GM19372 (cell line): Measurements from ENCODE around the gene THOC2.
"Not testable (repeated sequence)": the region's sequence is repeated elsewhere in the genome, so short reads cannot be mapped to it uniquely, and the experiment has no call there.

Experiments
- ATAC-seq: cut with Tn5 transposase; IDR thresholded peaks from one replicate; pipeline ENCODE4 v1.9.1; 2021; ENCODE audit warnings: mild to moderate bottlenecking, low read depth, moderate library complexity; ENCODE audit not compliant: unreplicated experiment

THOC2 gene

GRCh38 chrX:123675154-123675553, 57.7 kb downstream of the THOC2 start:
- no peak for ATAC-seq

DNA sequence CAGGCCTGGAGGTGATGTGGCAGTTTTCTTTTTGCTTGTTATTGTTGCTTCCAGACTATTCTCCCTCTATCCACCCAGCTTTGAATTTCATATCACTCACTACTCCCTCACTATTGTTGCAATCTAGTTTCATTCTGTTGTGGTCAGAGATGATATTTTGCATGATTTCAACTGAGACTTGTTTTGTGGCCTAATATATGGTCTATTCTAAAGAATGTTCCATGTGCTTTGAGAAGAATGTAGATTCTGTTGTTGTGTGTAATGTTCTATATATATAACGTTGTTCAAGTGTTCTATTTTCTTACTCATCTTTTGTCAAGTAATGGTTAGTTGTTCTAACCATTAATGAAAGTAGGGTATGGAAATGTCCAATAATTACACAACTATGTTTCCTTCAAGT, 59.0 kb downstream of the THOC2 start:
- no peak for ATAC-seq

GRCh38 chrX:123665197-123665596, 67.7 kb downstream of the THOC2 start:
- ATAC-seq = no peak

DNA sequence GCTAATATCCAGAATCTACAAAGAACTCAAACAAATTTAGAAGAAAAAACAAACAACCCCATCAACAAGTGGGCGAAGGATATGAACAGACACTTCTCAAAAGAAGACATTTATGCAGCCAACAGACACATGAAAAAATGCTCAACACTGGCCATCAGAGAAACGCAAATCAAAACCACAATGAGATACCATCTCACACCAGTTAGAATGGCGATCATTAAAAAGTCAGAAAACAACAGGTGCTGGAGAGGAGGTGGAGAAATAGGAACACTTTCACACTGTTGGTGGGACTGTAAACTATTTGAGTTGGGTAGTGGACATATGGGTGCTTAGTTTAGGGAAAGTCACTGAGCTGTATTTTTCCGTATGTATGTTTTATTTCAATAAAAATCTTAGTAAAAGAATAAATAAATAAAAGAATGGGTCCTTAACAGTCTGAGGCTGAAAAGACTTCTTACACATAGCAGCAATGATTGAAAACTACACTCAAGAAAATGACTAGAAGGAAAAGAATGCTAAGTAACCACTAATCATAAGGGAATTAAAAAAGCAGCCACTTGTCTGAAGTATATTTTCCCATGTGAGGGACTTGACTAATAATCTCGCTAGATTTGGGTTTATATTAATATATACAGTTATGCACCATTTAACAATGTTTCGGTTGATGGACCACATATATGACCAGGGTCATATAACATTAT, 68.2 kb downstream of the THOC2 start:
- ATAC-seq = not testable (repeated sequence)

- ATAC-seq = not testable (repeated sequence)
Measured at GRCh38 chrX:123663720-123664119, 69.1 kb downstream of the THOC2 start.

DNA sequence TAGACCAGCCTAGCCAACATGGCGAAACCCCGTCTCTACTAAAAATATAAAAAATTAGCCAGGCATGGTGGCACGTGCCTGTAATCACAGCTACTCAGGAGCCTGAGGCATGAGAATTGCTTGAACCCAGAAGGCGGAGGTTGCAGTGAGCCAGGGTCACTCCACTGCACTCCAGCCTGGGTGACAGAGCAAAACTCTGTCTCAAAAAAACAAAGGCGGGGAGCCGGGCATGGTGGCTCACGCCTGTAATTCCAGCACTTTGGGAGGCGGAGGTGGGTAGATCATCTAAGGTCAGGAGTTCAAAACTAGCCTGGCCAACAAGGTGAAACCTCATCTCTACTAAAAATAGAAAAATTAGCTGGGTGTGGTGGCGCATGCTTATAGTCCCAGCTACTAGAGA, 76.3 kb downstream of the THOC2 start:
- not testable (repeated sequence) for ATAC-seq

DNA sequence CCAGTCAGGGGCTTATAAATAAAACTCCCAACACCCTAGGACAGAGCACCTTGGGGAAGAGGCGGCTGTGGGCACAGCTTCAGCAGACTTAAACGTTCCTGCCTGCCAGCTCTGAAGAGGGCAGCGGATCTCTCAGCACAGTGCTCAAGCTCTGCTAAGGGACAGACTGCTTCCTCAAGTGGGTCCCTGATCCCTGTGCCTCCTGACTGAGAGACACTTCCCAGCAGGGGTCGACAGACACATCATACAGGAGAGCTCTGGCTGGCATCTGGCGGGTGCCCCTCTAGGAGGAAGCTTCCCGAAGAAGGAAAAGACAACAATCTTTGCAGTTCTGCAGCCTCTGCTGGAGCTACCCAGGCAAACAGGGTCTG, 84.1 kb downstream of the THOC2 start:
- not testable (repeated sequence) for ATAC-seq

- no peak for ATAC-seq
Measured at GRCh38 chrX:123648028-123648810, 84.6 kb downstream of the THOC2 start.

DNA sequence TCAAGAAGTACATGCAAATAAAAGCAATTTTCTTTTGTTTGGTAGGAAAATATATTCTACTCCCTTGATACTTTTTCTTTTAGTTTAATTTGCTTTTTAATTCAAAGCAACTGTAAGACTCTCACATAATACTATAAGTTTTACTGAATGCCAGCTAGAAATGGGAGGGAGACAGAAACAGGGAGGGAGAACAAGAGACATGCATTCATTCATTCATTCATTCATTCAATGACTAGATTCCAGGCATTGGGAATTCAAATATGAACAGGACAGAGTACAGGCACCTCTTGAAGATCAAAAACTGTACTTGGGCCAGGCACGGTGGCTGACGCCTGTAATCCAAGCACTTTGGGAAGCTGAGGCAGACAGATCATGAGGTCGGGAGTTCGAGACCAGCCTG, 85.6 kb downstream of the THOC2 start:
- no peak for ATAC-seq

DNA sequence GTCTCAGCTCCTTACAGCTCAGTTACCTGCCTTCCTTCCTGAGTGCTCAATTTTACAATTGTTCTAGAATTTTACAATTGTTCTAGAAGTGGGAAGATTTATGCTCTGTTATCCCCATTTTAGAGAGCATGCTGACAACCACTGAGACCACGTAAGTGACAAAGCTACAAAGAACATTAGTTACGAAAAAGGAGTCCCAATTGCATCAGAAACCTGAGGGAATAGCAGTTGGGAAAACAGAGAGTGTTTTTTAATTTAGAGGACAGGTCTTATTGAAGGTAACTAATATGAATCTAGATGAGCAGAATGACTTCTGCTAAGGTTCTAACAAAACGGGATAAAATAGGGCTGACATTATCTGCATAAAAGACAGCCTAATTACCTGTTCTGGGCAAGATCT, 103.3 kb downstream of the THOC2 start:
- no peak for ATAC-seq

DNA sequence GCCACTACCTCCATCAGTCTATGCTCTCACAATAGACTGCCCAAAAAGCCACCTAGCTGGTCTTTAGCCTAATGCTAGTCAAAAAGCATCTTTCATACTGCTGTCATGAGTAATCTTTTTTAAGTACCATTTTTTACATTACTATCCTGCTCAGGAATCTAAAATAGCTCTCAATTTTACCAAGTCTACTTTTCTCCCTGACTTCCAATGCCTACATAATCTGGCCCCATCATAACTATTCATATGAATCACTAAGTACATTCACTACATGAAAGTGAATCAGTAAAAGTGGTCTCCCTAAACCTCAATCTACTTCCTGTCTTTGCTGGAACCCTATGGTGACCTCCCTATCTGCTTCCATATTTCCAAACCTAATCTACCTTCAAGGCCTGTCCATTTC, 105.9 kb downstream of the THOC2 start:
- no peak for ATAC-seq

GRCh38 chrX:123625952-123626351, 106.9 kb downstream of the THOC2 start:
- ATAC-seq = no peak

DNA sequence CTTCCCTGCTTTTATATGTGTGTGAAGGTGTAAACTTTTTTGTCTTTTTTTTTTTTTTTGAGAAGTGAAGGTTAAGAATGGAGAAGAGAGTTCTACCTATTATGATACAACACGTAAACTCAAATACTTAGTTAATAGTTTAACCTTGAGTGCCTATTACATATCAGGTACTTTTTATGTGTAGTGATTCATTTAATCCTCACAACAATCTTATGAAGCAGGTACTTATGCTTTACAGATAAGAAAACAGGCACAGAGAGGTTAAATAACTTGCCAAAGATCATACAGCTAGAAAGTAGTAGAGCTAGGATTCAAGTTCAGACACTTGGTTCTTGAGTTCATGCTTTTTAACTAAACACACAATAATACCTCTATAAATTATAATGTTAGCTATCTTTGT, 107.4 kb downstream of the THOC2 start:
- ATAC-seq = no peak

DNA sequence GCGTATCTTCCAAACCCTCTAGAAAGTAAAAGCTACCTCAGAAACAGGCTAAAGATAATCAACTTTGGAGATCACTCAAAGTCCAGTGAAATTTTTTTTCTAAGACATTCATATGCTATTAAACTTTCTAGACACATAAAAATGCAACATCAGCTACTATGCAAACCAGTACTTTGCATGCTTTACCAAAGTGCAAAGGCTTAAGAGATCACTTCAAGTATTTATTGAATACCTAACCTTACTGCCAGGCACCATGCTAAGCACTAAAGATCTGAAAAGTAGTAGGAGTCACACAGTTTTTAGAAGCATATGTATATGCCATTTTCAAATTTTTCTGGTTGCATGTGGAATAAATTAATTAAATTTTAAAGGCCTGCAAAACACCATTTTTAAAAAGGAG, 115.8 kb downstream of the THOC2 start:
- ATAC-seq = no peak

DNA sequence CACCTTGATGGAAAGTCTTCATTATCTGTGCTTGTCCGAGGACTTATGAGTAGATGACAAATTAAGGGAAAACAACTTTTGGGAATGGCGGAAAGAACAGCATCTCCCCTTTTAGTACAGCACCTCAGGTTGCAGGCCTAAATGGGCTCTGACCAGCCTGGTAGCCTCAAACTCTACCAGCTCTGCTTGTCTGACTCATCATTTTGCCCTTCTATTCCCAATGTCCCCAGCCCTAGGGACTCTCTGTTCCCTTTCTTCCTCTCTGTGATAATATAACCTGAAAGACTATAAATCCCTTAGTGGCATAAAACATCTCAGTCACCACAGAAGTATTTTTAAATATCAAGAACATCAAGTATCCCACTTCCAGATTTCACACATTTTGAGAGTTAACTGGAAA, 121.9 kb downstream of the THOC2 start:
- ATAC-seq = no peak

DNA sequence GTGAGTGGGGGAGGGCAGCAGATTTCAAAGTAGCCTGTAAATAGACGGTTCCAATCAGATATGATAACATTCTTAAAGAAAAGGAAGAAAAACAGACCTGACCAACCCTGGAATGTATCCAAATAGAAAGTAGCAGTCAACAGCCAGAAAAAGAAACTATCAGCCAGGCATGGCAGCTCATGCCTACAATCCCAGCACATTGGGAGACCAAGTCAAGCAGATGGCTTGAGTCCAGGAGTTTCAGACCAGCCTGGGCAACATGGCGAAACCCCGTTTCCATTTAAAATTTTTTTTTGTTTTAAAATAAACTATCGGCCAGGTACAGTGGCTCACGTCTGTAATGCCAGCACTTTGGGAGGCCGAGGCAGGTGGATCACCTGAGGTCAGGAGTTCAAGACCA, 125.0 kb downstream of the THOC2 start:
- no peak for ATAC-seq

- no peak for ATAC-seq
Measured at GRCh38 chrX:123607270-123607669, 125.6 kb downstream of the THOC2 start.

- ATAC-seq = no peak
Measured at GRCh38 chrX:123603491-123603890, 129.4 kb downstream of the THOC2 start.

DNA sequence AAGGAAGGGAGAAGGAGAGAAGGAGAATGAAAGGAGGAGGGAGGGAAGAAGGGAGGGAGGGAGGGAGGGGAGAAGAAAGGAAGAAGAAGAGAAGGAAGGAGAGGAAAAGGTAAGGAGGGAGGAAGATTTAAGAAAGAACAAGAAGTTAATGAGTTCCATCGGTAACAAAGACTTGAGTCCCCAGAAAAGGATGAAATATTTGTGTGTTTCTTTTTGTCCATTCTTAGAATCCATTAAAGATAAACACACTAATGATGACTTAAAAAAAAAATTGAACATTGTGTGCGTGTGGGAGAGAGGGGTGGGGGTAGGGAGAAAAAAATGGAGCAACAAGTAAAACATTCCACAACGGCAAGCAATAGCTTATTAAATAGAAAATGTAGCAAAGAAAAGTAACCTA, 131.4 kb downstream of the THOC2 start:
- no peak for ATAC-seq

GRCh38 chrX:123600181-123600580, 132.7 kb downstream of the THOC2 start:
- ATAC-seq = no peak

- no peak for ATAC-seq
Measured at GRCh38 chrX:123590842-123591486, 141.9 kb downstream of the THOC2 start.

GRCh38 chrX:123588723-123589122, 144.1 kb downstream of the THOC2 start:
- ATAC-seq = no peak
